Measurements from ENCODE around the gene TWNK. TPM values are rescaled to one million over a fixed set of nuclear protein-coding genes. Genes with fewer than 3 reads are reported as not detected.
"Not testable (repeated sequence)": the region's sequence is repeated elsewhere in the genome, so short reads cannot be mapped to it uniquely, and the experiment has no call there.

The TWNK gene
- total and polyA plus RNA-seq, 2 of the 4 experiments (the other 2 are of a cell fraction): 7.7 to 8.8 TPM

DNA sequence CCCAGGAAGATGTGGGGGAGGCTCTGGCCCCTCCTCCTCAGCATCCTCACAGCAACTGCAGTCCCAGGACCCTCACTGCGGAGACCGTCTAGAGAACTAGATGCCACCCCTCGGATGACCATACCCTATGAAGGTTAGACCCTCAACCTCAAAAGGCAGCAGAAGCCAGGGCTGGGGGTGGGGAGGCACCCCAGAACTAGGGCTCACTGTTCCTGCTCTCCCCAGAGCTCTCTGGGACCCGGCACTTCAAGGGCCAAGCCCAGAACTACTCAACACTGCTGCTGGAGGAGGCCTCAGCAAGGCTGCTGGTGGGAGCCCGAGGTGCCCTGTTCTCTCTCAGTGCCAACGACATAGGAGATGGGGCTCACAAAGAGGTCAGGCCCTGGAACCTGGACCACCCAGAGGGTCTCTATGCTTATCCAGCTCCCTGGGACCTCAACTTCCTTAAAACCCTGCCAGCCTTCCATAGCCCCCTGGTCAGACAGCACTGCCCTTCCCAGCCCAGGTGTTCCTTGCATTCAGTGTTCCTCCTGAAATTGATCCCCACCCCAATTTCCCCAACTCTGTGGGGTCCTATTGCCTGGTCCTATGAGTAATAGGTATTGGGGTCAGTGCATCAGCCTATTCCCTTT is 14.3 kb upstream of the TWNK start:
- Histone ChIP-seq H2BK20ac (ENCODE audit: low read depth, low read length) (no peak overlapping the region), H2BK5ac (ENCODE audit: low read depth, low read length, poor library complexity, severe bottlenecking) (no peak overlapping the region), H4K5ac (ENCODE audit: low read depth, low read length) (no peak overlapping the region), H2BK120ac (ENCODE audit: low read depth, low read length) (no peak overlapping the region), H4K91ac (ENCODE audit: insufficient read depth, low read depth, low read length) (no peak overlapping the region), H3K79me1 (ENCODE audit: low read depth in 1 of 2, low read length in 2 of 2) (no peaks in the 10 kb centered on the region), H3K4me1 (ENCODE audit: control insufficient read depth, insufficient read depth, low read length) (peaks cover 6% of the 10 kb centered on the region), H3K27ac (ENCODE audit: insufficient read depth, low read length) (no peak overlapping the region), H4K8ac (ENCODE audit: low read depth in 2 of 2, low read length in 2 of 2) (no peak overlapping the region), H2AK9ac (replicated peaks; ENCODE audit: low read depth, low read length, poor library complexity) (no peak overlapping the region), H3K9ac (ENCODE audit: low read depth, low read length) (no peak overlapping the region), H3K4me2 (ENCODE audit: low read depth, low read length) (no peak overlapping the region), H3K23ac (ENCODE audit: low read depth, low read length) (no peak overlapping the region), H4K20me1 (ENCODE audit: insufficient read depth, low read length) (no peaks in the 10 kb centered on the region; the same call in none of the 2 replicates), H2AFZ (replicated peaks; ENCODE audit: low read length, poor library complexity) (no peak overlapping the region), H3K27me3 (ENCODE audit: control insufficient read depth, insufficient read depth, low read length) (no peaks in the 10 kb centered on the region), H3K56ac (ENCODE audit: extremely low read depth, insufficient read depth, low read length) (no peak overlapping the region), H3K4ac (ENCODE audit: low read depth, low read length) (no peak overlapping the region), H3K9me1 (ENCODE audit: insufficient read depth, low read length) (peaks cover 11% of the 10 kb centered on the region; the same call in 1 of the 2 replicates), H3K4me3 (ENCODE audit: insufficient read depth, low read depth, low read length) (no peak overlapping the region), H2AK5ac (ENCODE audit: low read depth, low read length) (no peak overlapping the region), H3K36me3 (ENCODE audit: control insufficient read depth, insufficient read depth, low read length) (no peaks in the 10 kb centered on the region), H3K9me3 (ENCODE audit: control insufficient read depth, insufficient read depth, low read length) (no peaks in the 10 kb centered on the region), H2BK15ac (ENCODE audit: low read depth, low read length) (no peak overlapping the region), H3K14ac (replicated peaks; ENCODE audit: low read depth, low read length) (no peak overlapping the region), H3K18ac (ENCODE audit: low read depth, low read length) (no peak overlapping the region)
- TF ChIP-seq RFX5 (IDR thresholded peaks at IDR 0.05; ENCODE audit: low read depth, low read length) (no peak), MAFK (IDR thresholded peaks at IDR 0.05; ENCODE audit: low read depth, low read length) (no peak), MXI1 (IDR thresholded peaks at IDR 0.05; ENCODE audit: borderline replicate concordance, low read depth, low read length) (no peak), BHLHE40 (IDR thresholded peaks at IDR 0.05; ENCODE audit: low read depth, low read length) (no peak), RCOR1 (IDR thresholded peaks at IDR 0.05; ENCODE audit: insufficient replicate concordance, low read length) (no peak), FOS (IDR thresholded peaks at IDR 0.05; ENCODE audit: low read depth, low read length) (no peak), POLR2A (IDR thresholded peaks at IDR 0.05; ENCODE audit: low read depth, low read length) (no peak), RAD21 (IDR thresholded peaks at IDR 0.05; ENCODE audit: low read length) (no peak)
- TF ChIP-seq, protein P1, sequence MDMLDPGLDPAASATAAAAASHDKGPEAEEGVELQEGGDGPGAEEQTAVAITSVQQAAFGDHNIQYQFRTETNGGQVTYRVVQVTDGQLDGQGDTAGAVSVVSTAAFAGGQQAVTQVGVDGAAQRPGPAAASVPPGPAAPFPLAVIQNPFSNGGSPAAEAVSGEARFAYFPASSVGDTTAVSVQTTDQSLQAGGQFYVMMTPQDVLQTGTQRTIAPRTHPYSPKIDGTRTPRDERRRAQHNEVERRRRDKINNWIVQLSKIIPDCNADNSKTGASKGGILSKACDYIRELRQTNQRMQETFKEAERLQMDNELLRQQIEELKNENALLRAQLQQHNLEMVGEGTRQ (IDR thresholded peaks at IDR 0.05; ENCODE audit: low read depth, low read length): no peak
- CTCF ChIA-PET: no interaction called here
- ATAC-seq (ENCODE audit: low read depth): no peak
- in situ Hi-C loops (cut with MboI; ENCODE audit: low sequenced_read_pairs): no loop called here
- POLR2A ChIA-PET (ENCODE audit: unreplicated experiment): no interaction called here
- BruUV-seq (replicated peaks): no TSS peak
- intact Hi-C loops (cut with micrococcal nuclease): no loop called here
- WGBS, 2 experiments (ENCODE audit: extremely low coverage in 2 of 2, insufficient read length in 1 of 2): 83% methylated on average over 3 of the region's 6 CpGs; no CpG with 5 or more reads in 1 of the 2 experiments
- DNase-seq: no peak
- dilution Hi-C loops (cut with HindIII; ENCODE audit: low sequenced_read_pairs, unreplicated experiment): no loop called here

DNA sequence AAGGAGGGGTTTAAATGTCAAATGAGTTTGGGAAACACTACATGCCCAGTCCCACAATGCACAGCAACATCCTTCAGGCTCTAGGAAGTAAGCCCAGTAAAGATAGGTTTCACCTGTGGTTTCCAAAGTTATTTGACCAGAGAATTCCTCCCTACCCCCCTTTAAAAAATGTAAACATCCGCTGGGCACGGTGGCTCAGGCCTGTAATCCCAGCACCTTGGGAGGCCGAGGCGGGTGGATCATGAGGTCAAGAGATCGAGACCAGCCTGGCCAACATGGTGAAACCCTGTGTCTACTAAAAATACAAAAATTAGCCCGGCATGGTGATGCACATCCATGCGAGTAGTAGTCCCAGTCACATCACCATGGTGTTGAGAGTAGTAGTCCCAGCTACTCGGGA is 11.9 kb upstream of the TWNK start:
- H3K9me3 ChIP-seq (ENCODE audit: control insufficient read depth, insufficient read depth, low read length); in situ Hi-C loops (cut with MboI; ENCODE audit: low sequenced_read_pairs); H4K8ac ChIP-seq (ENCODE audit: low read depth in 2 of 2, low read length in 2 of 2); H2BK15ac ChIP-seq (ENCODE audit: low read depth, low read length); H3K18ac ChIP-seq (ENCODE audit: low read depth, low read length); H4K91ac ChIP-seq (ENCODE audit: insufficient read depth, low read depth, low read length); H3K56ac ChIP-seq (ENCODE audit: extremely low read depth, insufficient read depth, low read length); H3K27me3 ChIP-seq (ENCODE audit: control insufficient read depth, insufficient read depth, low read length); H2BK120ac ChIP-seq (ENCODE audit: low read depth, low read length); CTCF ChIA-PET; dilution Hi-C loops (cut with HindIII; ENCODE audit: low sequenced_read_pairs, unreplicated experiment); H3K9ac ChIP-seq (ENCODE audit: low read depth, low read length); H4K20me1 ChIP-seq (ENCODE audit: insufficient read depth, low read length); H2AK9ac ChIP-seq (replicated peaks; ENCODE audit: low read depth, low read length, poor library complexity); H3K4me3 ChIP-seq (ENCODE audit: insufficient read depth, low read depth, low read length); H3K4me2 ChIP-seq (ENCODE audit: low read depth, low read length); POLR2A ChIA-PET (ENCODE audit: unreplicated experiment); ATAC-seq (ENCODE audit: low read depth); H3K14ac ChIP-seq (replicated peaks; ENCODE audit: low read depth, low read length); H2BK5ac ChIP-seq (ENCODE audit: low read depth, low read length, poor library complexity, severe bottlenecking); H3K79me1 ChIP-seq (ENCODE audit: low read depth in 1 of 2, low read length in 2 of 2); H3K9me1 ChIP-seq (ENCODE audit: insufficient read depth, low read length); H2AFZ ChIP-seq (replicated peaks; ENCODE audit: low read length, poor library complexity); H3K27ac ChIP-seq (ENCODE audit: insufficient read depth, low read length); H3K4me1 ChIP-seq (ENCODE audit: control insufficient read depth, insufficient read depth, low read length); intact Hi-C loops (cut with micrococcal nuclease); DNase-seq; H4K5ac ChIP-seq (ENCODE audit: low read depth, low read length); H3K23ac ChIP-seq (ENCODE audit: low read depth, low read length); H2AK5ac ChIP-seq (ENCODE audit: low read depth, low read length); BruUV-seq (replicated peaks); H3K4ac ChIP-seq (ENCODE audit: low read depth, low read length); H2BK20ac ChIP-seq (ENCODE audit: low read depth, low read length): not testable (repeated sequence)
- no CpG with 5 or more reads among the region's 8 CpGs for WGBS, 2 experiments (ENCODE audit: extremely low coverage in 2 of 2, insufficient read length in 1 of 2)
- H3K36me3 ChIP-seq (ENCODE audit: control insufficient read depth, insufficient read depth, low read length): peaks cover 17% of the 10 kb centered on the region
